Astrocyte (in vitro differentiated cells and primary cell): Measurements from ENCODE around the gene NTSR1.

Experiments
- CTCF ChIP-seq: IDR thresholded peaks from 2 replicates; pipeline ENCODE4 v1.5.1; 2011; ENCODE audit warnings: low read depth, mild to moderate bottlenecking, inconsistent platforms, low read length, moderate library complexity; ENCODE audit not compliant: insufficient read depth
- EZH2 ChIP-seq: IDR thresholded peaks from 2 replicates; pipeline ENCODE4 v1.6.1; 2012; ENCODE audit warnings: mild to moderate bottlenecking, low read length, inconsistent platforms; ENCODE audit not compliant: insufficient read depth

DNA sequence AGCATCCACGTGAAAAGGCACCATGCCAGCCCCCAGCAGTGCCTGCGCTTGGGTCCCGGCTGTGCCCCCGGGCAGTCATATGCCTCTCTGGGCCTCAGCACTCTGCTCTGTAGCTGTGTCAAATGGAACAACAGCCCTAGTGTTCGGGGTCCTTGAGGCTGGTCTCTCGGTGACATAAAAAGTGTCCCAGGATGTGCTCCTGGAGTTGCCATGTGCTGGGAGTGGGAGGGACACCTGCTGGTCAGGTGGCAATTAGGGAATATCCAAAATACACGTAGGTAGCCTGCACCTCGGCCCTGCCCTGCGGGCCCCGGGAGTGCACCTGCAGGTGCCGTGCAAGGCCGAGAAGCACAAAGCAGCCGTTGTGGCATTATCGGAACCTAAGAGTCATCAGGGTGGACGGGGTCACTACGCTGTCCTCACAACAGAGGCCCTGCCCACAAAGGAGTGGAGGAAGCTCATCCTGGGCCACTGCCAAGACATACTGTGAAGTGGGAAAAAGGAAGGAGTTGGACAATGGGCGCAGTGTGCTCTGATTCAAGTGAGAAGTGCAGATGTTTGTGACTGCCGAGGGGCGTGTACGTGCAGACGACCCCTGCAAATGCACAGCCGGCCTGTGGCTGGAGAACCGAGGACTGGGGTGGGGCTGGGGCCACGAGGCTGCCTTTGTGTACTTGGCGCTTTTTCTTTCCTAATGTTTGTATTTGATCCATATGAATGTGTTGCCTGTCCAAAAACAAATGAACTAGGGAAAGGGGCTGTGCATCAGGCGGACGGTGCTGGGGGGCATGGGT is 41.7 kb upstream of the NTSR1 start:
- TF ChIP-seq CTCF, result no peak
- TF ChIP-seq EZH2, result no peak
